Neural cell (in vitro differentiated cells): ENCODE data around the gene CFAP43. TPM values are rescaled to one million over a fixed set of nuclear protein-coding genes. Genes with fewer than 3 reads are reported as not detected.

ENCODE experiments used
- H2AFZ ChIP-seq: fragments of 200-600, 300-800 bp; sonication (generic), shearing (Covaris generic); 2 replicates; pipeline ENCODE4 v1.6.0; 2014; ENCODE audit warnings: low read depth, mild to moderate bottlenecking, antibody characterized with exemption, low read length, moderate library complexity
- H3F3A ChIP-seq: fragments of 200-600 bp; shearing (Covaris generic); 2 replicates; pipeline ENCODE4 v1.6.1; 2016; ENCODE audit warnings: mild to moderate bottlenecking, moderate library complexity, mixed read lengths, antibody characterized with exemption, low read length; ENCODE audit not compliant: insufficient read depth, poor library complexity, severe bottlenecking
- H3K27ac ChIP-seq: fragments of 200-600, 300-800 bp; sonication (generic), shearing (Covaris generic); 2 replicates; pipeline ENCODE4 v1.5.1; 2014; ENCODE audit warnings: mild to moderate bottlenecking, low read length, moderate library complexity
- H3K27me3 ChIP-seq: fragments of 300-800, 200-600 bp; sonication (generic), shearing (Covaris generic); 2 replicates; pipeline ENCODE4 v1.6.0; 2014; ENCODE audit warnings: mild to moderate bottlenecking, low read depth, low read length, moderate library complexity; ENCODE audit not compliant: insufficient read depth
- H3K36me3 ChIP-seq: fragments of 300-800, 200-600 bp; sonication (generic), shearing (Covaris generic); 2 replicates; pipeline ENCODE4 v1.5.1; 2014; ENCODE audit warnings: mild to moderate bottlenecking, antibody characterized with exemption, low read length, moderate library complexity; ENCODE audit not compliant: insufficient read depth
- H3K4me2 ChIP-seq: fragments of 300-800, 200-600 bp; sonication (generic), shearing (Covaris generic); 2 replicates; pipeline ENCODE4 v1.6.0; 2014; ENCODE audit warnings: mild to moderate bottlenecking, low read length
- H3K4me3 ChIP-seq: fragments of 300-800, 200-600 bp; sonication (generic), shearing (Covaris generic); 2 replicates; pipeline ENCODE4 v1.5.1; 2014; ENCODE audit warnings: mild to moderate bottlenecking, low read length, moderate library complexity
- H3K79me2 ChIP-seq: fragments of 200-600 bp; shearing (Covaris generic); replicated peaks from 2 replicates; pipeline ENCODE4 v1.6.0; 2014; ENCODE audit warnings: mild to moderate bottlenecking, low read length, moderate library complexity; ENCODE audit not compliant: insufficient read depth
- H3K9ac ChIP-seq: fragments of 300-800, 200-600 bp; sonication (generic), shearing (Covaris generic); 2 replicates; pipeline ENCODE4 v1.6.1; 2016; ENCODE audit warnings: mild to moderate bottlenecking, low read length, mixed read lengths
- H3K9me2 ChIP-seq: fragments of 200-600 bp; shearing (Covaris generic); 2 replicates; pipeline ENCODE4 v1.6.1; 2016; ENCODE audit warnings: mild to moderate bottlenecking, low read length, mixed read lengths; ENCODE audit not compliant: insufficient read depth
- H3K9me3 ChIP-seq: fragments of 200-600, 300-800 bp; sonication (generic), shearing (Covaris generic); 2 replicates; pipeline ENCODE4 v1.6.1; 2016; ENCODE audit warnings: mild to moderate bottlenecking, mixed run types, low read length, moderate library complexity, mixed read lengths
- H4K20me1 ChIP-seq: fragments of 200-600 bp; shearing (Covaris generic); 2 replicates; pipeline ENCODE4 v1.6.1; 2016; ENCODE audit warnings: mild to moderate bottlenecking, mixed run types; ENCODE audit not compliant: insufficient read depth
- EP300 ChIP-seq: fragments of 450-650 bp; conservative IDR thresholded peaks from 2 replicates; pipeline ENCODE4 v1.6.1; 2014; ENCODE audit warnings: antibody characterized with exemption, mild to moderate bottlenecking, moderate library complexity; ENCODE audit not compliant: poor library complexity, severe bottlenecking
- EZH2 ChIP-seq: fragments of 200-600, 300-800 bp; shearing (Covaris generic), sonication (generic); IDR thresholded peaks from 2 replicates; pipeline ENCODE4 v1.6.1; 2014; ENCODE audit warnings: antibody characterized with exemption, low read length, borderline replicate concordance, mild to moderate bottlenecking; ENCODE audit not compliant: insufficient read depth, poor library complexity, severe bottlenecking
- MXI1 ChIP-seq: fragments of 450-650 bp; conservative IDR thresholded peaks from 2 replicates; pipeline ENCODE4 v1.6.1; 2014; ENCODE audit warnings: antibody characterized with exemption, mild to moderate bottlenecking; ENCODE audit not compliant: poor library complexity, severe bottlenecking
- POLR2AphosphoS5 ChIP-seq: IDR thresholded peaks from 2 replicates; pipeline ENCODE4 v1.6.1; 2012
- RAD21 ChIP-seq: fragments of 450-650 bp; conservative IDR thresholded peaks from 2 replicates; pipeline ENCODE4 v1.6.1; 2014; ENCODE audit warnings: antibody characterized with exemption, mild to moderate bottlenecking, moderate library complexity
- SMC3 ChIP-seq: fragments of 450-650 bp; conservative IDR thresholded peaks from 2 replicates; pipeline ENCODE4 v1.6.1; 2014; ENCODE audit warnings: antibody characterized with exemption, mild to moderate bottlenecking, moderate library complexity; ENCODE audit not compliant: poor library complexity
- TAF1 ChIP-seq: IDR thresholded peaks from 2 replicates; pipeline ENCODE4 v1.6.1; 2012; ENCODE audit warnings: low read depth
- polyA plus RNA-seq: library from polyadenylated mRNA; depleted of rRNA; stranded (reverse); fragments of >200 nt; gene quantifications from 2 replicates; pipeline ENCODE4 v1.2.3, GENCODE V29; 2014
- TF ChIP-seq, protein P1 (sequence below): IDR thresholded peaks from 2 replicates; pipeline ENCODE4 v1.6.1; 2012; ENCODE audit warnings: borderline replicate concordance
- TF ChIP-seq, protein P2 (sequence below): fragments of 450-650 bp; IDR thresholded peaks from 2 replicates; pipeline ENCODE4 v1.5.1; 2014; ENCODE audit warnings: antibody characterized with exemption, mild to moderate bottlenecking, moderate library complexity; ENCODE audit not compliant: poor library complexity, severe bottlenecking

Gene CFAP43
- polyA plus RNA-seq, 1 donor from 2014 or later = 5.0 TPM

DNA sequence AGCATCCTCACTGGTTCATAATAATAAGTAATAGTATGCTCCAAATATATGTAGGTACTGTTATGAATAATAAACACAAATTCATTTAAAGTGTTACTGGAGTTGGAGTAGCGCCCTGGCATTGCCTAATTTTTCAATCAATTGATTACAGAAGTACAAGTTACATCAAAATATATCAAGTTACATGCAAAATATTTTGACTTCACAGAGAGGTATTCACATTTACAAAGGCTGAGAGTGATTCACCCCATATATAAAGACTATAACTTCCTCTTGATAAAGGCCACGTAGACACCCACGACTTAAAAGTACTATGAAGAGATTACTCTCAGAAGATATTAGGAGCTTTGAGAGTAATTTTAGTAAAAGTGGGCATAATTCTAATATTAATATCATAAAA lies 132.9 kb downstream of the CFAP43 start:
- no peak overlapping the region for H3K4me2 ChIP-seq
- no peak for TF ChIP-seq EZH2
- TF ChIP-seq EP300 = no peak
- no peak for TF ChIP-seq TAF1
- no peak for TF ChIP-seq SMC3
- TF ChIP-seq, protein P1, sequence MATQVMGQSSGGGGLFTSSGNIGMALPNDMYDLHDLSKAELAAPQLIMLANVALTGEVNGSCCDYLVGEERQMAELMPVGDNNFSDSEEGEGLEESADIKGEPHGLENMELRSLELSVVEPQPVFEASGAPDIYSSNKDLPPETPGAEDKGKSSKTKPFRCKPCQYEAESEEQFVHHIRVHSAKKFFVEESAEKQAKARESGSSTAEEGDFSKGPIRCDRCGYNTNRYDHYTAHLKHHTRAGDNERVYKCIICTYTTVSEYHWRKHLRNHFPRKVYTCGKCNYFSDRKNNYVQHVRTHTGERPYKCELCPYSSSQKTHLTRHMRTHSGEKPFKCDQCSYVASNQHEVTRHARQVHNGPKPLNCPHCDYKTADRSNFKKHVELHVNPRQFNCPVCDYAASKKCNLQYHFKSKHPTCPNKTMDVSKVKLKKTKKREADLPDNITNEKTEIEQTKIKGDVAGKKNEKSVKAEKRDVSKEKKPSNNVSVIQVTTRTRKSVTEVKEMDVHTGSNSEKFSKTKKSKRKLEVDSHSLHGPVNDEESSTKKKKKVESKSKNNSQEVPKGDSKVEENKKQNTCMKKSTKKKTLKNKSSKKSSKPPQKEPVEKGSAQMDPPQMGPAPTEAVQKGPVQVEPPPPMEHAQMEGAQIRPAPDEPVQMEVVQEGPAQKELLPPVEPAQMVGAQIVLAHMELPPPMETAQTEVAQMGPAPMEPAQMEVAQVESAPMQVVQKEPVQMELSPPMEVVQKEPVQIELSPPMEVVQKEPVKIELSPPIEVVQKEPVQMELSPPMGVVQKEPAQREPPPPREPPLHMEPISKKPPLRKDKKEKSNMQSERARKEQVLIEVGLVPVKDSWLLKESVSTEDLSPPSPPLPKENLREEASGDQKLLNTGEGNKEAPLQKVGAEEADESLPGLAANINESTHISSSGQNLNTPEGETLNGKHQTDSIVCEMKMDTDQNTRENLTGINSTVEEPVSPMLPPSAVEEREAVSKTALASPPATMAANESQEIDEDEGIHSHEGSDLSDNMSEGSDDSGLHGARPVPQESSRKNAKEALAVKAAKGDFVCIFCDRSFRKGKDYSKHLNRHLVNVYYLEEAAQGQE = no peak
- no peak for TF ChIP-seq RAD21
- TF ChIP-seq POLR2AphosphoS5 = no peak
- TF ChIP-seq, protein P2, sequence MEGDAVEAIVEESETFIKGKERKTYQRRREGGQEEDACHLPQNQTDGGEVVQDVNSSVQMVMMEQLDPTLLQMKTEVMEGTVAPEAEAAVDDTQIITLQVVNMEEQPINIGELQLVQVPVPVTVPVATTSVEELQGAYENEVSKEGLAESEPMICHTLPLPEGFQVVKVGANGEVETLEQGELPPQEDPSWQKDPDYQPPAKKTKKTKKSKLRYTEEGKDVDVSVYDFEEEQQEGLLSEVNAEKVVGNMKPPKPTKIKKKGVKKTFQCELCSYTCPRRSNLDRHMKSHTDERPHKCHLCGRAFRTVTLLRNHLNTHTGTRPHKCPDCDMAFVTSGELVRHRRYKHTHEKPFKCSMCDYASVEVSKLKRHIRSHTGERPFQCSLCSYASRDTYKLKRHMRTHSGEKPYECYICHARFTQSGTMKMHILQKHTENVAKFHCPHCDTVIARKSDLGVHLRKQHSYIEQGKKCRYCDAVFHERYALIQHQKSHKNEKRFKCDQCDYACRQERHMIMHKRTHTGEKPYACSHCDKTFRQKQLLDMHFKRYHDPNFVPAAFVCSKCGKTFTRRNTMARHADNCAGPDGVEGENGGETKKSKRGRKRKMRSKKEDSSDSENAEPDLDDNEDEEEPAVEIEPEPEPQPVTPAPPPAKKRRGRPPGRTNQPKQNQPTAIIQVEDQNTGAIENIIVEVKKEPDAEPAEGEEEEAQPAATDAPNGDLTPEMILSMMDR = no peak
- TF ChIP-seq MXI1 = no peak

DNA sequence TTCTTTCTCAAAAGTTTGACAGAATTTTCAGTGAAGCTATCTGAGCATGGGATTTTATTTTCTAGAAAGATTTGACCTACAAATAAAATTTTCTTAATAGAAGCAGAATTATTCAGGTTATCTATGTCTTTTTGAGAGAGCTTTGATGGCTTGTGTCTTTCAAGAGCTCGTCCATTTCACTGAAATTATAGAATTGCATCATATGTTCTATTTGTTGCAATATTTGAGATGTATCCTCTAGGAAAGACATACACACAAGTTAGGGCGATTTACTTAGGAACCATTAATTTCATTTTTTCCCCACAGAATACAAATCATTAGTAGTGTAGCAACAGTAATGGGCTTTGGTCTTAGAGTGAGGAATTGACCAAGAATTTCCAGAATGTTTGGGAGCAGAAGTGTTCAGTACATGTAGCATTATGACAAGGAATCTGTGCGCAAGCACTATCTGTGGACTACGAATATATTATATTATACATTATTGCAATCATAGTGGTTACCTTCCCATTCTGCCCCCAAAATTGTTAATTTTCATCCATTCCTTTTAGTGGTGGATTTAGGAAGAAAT lies 133.7 kb downstream of the CFAP43 start:
- no peak overlapping the region for H3K4me3 ChIP-seq
- no peak overlapping the region for H3K9ac ChIP-seq
- no peaks in the 10 kb centered on the region for H3K27me3 ChIP-seq
- no peaks in the 10 kb centered on the region for H4K20me1 ChIP-seq
- no peak overlapping the region for H3K4me2 ChIP-seq
- TF ChIP-seq MXI1 = no peak
- TF ChIP-seq, protein P2 = no peak
- TF ChIP-seq, protein P1 = no peak
- TF ChIP-seq TAF1 = no peak
- no peak for TF ChIP-seq EZH2
- no peak for TF ChIP-seq EP300
- no peak for TF ChIP-seq POLR2AphosphoS5
- no peak for TF ChIP-seq SMC3
- TF ChIP-seq RAD21 = no peak
- no peaks in the 10 kb centered on the region for H3K9me3 ChIP-seq
- H3K9me2 ChIP-seq = no peaks in the 10 kb centered on the region
- H3K27ac ChIP-seq = no peak overlapping the region
- no peaks in the 10 kb centered on the region for H3K79me2 ChIP-seq
- no peaks in the 10 kb centered on the region for H3F3A ChIP-seq
- no peaks in the 10 kb centered on the region for H3K36me3 ChIP-seq
- H2AFZ ChIP-seq = no peak overlapping the region

More for the DNA sequence above, 132.9 kb downstream of the CFAP43 start:
- no peak overlapping the region for H3K9ac ChIP-seq
- H4K20me1 ChIP-seq = no peaks in the 10 kb centered on the region
- H3K36me3 ChIP-seq = no peaks in the 10 kb centered on the region
- no peak overlapping the region for H3K27ac ChIP-seq
- no peaks in the 10 kb centered on the region for H3K9me3 ChIP-seq
- H3K27me3 ChIP-seq = no peaks in the 10 kb centered on the region
- no peaks in the 10 kb centered on the region for H3K9me2 ChIP-seq
- no peak overlapping the region for H3K4me3 ChIP-seq
- no peaks in the 10 kb centered on the region for H3K79me2 ChIP-seq
- no peak overlapping the region for H2AFZ ChIP-seq
- no peaks in the 10 kb centered on the region for H3F3A ChIP-seq
